HG03039 (cell line): ENCODE results near the gene GSTK1.
A peak's percentile ranks its signal among the peaks of the same experiment; 100 is the strongest.
"Not testable (repeated sequence)": the region's sequence is repeated elsewhere in the genome, so short reads cannot be mapped to it uniquely, and the experiment has no call there.

Experiments used
- ATAC-seq: cut with Tn5 transposase; IDR thresholded peaks from one replicate; pipeline ENCODE4 v1.9.1; 2021; ENCODE audit warnings: mild to moderate bottlenecking, moderate library complexity; ENCODE audit not compliant: unreplicated experiment

The GSTK1 gene

DNA sequence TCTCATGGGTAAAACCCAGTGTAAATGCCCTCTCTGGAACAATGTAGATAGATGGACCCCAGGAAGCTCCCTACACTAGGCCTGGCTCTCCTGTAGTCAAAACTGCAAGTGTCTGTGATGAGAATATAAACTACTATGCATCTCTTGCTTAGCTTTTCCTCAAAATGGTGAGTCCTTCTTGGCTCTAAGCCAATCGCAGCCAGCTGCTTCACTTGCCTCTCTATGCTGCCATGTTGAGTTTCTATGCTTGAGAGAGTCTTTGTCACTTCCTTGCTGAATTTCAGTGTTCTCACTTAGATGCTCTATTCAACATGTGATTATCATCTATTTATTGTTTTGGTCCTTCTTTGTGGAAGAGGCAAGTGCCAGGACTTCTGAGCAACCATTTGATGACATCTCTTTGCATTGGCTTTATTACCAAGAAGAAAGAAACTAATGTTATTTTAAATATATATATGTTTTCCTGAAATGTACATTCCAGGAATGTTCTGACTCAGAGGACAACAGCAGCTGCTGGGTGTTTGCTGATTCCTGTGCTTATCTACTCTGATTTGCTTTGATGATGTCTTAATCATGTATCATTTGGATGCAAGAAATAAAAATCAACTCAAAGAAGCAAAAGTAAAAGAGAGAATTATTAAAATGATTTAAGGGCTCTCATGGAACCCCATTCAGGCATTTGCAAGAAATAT is 24.8 kb upstream of the GSTK1 start:
- ATAC-seq = no peak

DNA sequence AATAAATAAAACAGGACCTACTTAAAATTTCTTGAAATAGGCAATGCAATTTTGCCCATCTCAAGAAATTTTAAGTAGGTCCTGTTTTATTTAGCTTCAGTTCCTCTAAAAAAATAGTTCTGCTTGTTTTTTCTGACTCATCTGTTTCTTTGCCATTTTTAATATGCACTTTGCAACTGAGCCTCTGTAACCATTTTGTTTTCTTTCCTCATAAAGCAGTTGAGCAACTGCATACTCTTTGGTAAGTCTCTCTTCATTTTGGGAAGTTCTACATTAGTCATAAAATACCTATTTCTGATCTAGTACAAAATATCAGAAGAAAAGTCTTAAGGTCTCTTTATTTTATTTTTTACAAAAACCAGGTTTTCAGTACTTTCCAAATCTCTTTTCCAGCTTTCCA is 23.4 kb upstream of the GSTK1 start:
- ATAC-seq = no peak

DNA sequence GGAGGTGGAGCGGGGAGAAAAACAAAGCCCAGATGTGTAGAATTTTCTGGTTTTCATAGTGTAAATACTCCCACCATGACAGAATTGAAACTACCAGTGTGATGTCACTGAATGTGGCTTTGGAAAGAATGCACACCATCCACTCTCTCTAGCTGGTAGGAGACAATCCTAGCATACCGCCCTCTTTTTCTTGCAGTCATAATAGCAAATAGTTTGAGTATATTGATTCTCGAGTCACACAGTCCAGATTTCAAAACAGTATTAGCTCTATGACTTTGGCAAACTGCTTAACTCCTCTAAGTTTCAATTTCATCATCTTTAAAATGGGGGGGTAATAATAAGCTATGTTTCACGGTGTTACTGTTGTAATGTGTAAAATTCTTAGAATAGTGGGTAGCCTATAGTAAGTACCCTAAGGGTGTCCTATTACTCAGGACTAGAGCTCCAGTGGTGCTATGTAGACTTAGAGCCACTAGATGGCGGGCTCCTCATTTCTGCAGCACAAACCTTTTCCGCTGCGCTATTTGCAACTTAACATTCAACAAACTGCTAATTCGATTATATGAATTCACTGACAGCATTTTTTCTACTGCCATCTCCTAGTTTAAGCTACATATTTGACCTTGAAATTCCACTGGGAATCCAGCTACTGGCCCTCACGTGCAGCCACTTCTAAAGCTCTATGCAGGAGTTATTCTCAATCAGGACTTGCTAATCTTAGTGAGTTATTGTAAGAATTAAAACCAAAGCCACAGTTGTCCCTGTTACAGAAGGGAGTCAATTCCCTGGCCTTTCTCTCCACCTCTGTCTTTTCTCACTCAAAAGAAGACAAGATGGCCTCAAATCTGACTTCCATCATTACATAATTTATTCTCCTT is 22.7 kb upstream of the GSTK1 start:
- peak; percentile 92 for ATAC-seq

DNA sequence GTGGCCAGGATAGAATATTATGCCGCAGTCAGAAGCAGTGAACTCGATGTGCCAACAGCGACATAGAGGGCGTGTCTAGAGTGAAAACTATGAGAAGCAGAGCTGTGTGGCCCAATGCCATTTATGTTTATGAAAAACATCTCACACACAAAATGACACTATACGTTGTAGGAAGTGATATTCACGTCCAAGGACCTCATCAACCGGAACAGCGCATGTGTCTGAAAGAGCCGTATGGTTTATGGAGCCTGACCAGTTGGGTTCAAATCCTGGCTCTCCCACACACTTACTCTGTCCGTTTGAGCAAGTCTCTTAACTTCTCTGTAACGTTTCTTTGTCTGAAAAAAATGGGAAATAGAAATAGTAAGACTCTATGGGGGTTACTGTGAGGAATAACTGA is 20.9 kb upstream of the GSTK1 start:
- no peak for ATAC-seq

DNA sequence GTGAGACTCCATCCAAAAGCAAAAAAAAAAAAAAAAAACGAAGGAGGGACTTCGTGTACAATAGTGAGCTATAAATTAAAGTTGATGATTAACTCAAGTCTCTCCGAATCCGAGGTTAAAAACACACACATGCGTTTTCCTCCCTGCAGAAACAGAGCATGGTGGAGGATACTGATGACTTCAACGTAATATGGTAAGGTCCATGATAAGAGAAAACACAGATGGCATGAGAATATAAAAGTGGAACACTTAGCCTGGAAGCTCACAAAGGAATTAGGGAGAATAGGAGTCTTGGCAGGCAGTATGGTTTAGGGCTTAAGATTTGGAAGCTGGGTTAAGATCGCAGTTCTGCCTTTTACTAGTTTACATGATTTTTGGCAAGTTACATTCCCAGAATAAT is 20.1 kb upstream of the GSTK1 start:
- no peak for ATAC-seq

DNA sequence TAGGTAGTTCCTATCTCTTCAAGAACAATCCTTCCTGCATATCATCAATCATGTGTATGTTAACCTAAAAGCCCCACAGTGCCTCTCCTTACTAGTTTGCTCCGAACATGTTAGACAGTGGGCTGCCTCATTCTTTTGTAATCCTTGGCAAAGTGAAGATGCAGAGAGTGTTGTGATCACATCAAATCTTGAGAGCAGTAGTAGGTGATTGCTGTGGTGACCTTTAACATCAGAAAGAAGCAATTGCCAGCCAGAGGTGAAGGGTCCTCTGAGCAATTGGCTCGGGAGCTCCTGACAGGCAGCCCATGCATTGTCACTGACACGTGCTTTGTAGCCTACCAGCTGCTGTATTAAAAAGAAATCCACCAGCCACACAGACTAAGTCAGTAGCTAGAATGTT is 19.6 kb upstream of the GSTK1 start:
- no peak for ATAC-seq

DNA sequence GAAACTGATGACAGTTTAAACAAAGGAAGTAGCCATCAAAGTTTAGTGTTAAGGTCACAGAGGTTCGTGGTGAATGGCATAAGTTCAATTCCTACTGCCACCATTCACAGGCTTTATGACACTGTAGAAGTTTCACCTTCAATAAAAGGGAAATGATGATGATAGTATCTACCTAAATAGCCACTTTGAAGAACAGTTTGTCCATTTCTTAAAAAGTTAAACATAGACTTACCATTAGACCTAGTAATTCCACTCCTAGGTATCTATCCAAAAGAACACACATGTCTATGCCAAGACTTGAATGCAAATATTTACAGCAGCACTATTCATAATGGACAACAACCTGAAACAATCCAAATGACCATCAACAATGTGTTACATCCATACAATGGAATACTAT is 18.9 kb upstream of the GSTK1 start:
- no peak for ATAC-seq

DNA sequence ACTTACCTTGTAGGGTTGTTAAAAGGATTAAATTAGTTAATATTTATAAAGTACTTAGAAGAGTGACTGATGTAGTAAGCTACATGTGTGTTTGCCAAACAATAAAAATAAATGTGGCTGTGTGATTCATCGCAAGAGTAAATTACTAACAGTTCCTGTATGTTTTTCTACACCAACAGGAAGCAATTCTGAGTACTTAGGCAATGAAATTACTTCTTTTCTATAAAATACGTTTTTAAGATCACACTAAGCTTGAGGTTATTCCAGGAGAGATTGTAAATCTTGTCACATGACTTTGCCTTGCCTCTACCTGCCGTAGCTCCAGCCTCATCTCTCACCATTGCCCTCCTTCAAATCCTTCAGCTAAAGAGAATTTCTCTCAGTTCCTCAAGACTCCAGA is 18.1 kb upstream of the GSTK1 start:
- no peak for ATAC-seq

DNA sequence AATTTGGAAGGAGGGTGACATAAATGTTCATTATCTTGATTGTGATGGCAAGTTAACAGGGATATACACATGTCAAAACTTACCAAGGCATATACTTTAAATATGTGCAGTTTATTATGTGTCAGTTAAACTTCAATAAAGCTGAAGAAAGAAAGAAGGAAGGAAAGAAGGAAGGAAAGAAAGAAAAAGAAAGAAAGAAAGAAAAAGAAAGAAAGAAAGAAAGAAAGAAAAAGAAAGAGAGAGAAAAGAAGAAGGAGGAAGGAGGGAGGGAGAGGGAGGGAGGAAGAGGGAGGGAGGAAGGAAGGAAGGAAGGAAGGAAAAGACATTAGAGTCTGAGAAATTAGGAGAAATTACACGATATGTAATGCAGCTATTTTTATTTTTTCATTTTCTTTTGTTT is 15.9 kb upstream of the GSTK1 start:
- ATAC-seq = no peak

DNA sequence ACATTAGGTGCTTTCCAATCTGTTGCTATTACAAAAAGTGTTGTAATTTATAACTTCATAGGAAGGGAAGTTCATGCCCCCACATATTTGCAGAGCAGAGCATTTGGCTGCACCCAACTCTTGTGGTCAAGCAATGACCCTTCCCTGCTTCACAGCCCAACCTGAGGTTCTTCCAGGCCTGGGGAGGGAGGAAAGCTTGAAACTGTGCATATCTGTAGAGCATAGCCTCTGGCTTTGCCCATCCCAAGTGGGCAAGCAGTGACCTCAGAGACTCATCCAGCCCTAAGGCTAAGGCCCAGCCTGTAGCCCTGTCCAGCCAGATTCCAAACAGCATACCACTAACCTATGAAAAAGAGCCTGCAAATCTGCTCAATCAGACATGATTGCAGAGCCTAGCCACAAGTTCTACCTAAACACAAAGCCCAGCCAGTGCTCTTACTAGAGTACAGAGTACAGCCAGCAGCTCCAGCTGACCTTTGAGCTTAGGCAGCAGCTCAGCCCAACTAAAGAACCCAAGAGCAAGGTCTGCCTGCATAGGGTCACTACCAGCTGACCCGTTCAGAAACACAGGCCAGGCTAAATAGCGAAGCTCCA is 14.4 kb upstream of the GSTK1 start:
- ATAC-seq = no peak

DNA sequence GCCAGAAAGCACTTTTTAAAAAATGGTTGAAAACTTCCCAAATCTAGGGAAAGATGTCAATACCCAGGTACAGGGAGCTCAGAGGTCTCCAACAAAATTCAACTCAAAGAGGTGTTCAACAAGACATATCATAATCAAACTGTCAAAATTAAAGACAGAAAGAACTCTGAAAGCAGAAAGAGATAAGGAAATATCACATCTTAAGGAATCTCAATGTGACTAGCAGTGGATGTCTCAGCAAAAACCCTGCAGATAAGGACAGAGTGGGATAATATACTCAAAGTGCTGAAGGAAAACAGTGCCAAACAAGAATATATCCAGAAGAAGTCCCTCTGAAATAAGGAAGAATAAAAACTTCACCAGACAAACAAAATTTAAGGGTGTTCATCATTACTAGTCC is 13.0 kb upstream of the GSTK1 start:
- ATAC-seq = no peak

DNA sequence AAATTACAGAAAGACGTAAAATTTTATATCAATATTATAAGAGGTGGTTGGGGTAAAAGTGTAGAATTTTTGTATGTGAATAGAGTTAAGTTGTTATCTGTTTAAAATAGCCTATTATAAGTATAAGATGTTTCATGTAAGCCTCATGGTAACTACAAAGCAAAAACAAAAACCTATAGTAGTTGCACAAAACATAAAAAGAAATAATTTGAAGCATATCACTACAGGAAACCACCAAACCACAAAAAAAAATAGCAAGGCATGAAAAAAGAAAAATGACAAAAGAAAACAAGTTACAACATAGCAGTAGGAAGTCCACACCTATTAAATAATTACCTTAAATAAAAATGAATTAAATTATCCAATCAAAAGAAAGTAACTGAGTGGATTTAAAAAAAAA is 12.4 kb upstream of the GSTK1 start:
- no peak for ATAC-seq

DNA sequence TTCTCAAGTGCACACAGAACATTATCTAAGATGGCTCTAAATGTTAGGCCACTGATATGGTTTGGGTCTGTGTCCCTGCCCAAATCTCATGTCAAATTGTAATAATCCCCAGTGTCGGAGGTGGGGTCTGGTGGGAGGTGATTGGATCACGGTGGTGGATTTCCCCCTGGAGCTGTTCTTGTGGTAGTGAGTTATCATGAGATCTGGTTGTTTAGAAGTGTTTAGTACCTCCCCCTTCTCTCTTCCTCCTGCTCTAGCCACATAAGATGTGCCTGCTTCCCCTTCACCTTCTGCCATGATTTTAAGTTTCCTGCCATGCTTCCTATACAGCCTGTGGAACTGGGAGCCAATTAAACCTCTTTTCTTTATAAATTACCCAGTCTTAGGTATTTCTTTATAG is 11.2 kb upstream of the GSTK1 start:
- no peak for ATAC-seq

DNA sequence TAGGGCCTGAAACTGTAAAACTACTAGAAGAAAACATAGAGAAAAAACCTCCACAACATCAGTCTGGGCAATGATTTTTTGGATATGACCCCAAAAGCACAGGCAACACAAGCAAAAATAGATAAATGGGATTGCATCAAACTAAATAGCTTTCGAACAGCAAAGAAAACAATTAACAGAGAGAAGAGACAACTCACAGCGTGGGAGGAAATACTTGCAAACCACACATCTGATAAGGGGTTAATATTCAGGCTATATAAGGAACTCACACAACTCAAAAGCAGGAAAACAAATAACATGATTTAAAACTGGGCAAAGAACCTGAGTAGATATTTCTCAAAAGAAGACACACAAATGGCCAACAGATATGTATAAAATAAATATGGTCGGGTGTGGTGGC is 7.7 kb upstream of the GSTK1 start:
- ATAC-seq = no peak

DNA sequence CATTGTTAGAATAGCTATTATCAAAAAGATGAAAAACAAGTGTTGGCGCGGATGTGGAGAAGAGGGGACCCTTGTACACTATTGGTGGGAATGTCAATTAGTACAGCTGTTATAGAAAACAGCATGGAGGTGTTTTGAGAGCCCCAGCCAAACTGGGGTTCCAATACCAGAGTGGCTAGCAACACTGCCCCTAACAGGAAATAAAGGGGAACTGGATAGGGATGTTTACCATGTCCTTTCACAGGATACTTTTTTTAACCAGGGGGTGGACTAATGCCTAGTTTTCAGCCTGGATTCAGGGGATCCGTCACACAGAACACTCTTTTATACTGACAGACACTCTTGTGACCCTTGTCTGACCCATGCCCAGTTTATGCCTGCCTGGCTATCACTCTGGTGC is 6.9 kb upstream of the GSTK1 start:
- ATAC-seq = no peak

DNA sequence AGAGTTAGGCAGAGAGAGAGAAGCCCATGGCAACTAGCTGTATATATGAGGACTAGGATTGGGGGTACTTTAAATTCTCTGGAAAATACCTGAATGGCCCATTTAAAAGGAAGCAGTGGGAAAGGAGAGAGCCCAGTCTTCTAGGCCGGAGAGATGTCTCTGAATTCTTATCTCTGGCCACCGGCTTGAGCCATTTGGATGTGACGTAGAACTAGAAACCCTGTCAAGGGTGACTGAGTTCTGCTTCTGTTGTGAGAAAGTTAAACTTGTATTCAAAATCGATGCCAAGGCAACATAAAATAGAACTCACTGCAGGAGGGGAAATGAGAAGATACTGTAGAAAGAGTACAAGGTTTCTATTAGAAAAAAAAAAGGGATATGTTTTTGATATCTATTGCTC is 6.3 kb upstream of the GSTK1 start:
- peak; percentile 69 for ATAC-seq

DNA sequence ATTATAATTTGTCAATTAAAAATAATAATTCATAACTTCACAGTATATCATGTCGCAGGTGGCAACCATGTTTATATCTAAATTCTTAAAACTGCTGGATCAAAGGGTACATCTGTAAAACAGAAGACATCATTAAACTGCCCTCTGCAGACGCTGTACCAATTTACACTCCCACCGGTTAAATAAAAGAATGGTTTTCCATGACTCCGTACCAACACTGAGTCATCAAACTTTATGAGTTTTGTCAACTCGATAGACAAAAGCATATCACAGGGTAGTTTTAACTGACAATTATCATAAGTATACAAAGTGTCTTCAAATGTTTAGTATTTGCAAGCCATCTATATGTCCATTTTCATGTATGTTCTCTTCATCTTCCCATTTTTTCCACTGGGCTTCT is 5.7 kb upstream of the GSTK1 start:
- ATAC-seq = no peak

DNA sequence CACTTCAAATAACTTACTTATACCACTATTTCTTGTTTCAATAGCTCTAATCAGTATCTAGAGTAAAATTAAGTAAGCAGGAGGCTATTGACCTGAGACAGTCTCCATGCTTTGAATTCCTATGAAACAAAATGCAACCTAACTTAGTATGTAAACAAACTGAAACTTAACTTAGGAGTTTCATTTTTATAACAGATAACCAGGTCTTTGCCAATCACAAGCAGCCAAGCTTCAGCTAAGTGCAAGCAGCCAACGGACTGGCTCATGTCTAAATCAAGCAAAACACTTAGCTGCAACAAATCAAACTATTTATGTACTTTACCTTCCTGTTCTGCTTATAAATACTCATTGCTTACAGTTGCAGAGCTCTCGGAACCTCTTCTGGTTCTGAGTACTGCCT is 4.4 kb upstream of the GSTK1 start:
- no peak for ATAC-seq

DNA sequence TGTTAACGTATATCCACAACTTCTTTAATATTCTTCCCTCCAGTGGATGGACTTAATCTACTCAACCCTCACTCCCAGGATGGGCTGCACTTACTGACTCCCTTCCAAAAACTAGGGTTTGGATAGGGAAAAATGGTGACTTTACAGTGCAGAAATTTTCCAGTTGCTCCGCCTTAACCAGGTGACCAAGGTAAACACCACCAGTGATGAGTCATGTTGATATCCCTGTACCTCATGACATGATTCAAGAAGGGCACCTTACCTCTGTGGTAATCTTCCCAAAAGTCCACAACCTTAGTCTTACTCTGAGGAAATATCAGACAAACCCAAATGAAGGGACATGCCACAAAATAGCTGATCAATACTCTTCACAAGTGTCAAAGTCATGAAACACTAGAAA is 3.5 kb upstream of the GSTK1 start:
- ATAC-seq = no peak

DNA sequence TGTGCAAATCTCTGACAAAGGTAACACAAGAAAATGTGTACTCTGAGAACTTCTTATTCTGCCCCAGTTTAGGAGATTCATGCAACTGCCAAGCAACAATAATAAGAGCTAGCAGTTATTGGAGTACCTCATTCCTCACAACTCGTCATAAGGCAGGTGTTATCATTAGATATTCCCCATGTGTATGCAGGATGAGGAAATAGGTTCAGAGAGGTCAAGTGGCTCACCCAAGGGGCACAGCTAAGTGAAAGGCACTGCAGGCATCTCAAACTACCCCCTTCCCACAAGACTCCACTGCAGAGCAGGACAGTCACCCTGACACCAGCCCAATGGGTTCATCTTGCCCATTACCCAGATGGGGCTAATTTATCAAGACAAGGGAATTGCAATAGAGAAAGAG is 1.3 kb upstream of the GSTK1 start:
- no peak for ATAC-seq

DNA sequence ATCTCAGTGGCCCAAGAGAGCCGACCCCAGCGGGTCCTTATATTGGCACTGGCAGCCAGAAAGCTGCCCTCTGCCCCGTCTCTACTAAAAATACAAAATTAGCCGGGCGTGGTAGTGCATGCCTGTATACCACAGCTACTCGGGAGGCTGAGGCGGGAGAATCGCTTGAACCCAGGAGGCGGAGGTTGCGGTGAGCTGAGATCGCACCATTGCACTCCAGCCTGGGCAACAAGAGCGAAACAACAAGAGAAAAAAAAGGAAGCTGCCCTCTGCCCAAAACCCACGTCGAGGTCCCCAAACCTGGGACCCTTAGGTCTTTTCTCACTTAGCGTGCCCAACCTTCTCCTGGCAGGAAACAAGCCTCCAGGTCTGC is 941 bp downstream of the GSTK1 start:
- not testable (repeated sequence) for ATAC-seq

DNA sequence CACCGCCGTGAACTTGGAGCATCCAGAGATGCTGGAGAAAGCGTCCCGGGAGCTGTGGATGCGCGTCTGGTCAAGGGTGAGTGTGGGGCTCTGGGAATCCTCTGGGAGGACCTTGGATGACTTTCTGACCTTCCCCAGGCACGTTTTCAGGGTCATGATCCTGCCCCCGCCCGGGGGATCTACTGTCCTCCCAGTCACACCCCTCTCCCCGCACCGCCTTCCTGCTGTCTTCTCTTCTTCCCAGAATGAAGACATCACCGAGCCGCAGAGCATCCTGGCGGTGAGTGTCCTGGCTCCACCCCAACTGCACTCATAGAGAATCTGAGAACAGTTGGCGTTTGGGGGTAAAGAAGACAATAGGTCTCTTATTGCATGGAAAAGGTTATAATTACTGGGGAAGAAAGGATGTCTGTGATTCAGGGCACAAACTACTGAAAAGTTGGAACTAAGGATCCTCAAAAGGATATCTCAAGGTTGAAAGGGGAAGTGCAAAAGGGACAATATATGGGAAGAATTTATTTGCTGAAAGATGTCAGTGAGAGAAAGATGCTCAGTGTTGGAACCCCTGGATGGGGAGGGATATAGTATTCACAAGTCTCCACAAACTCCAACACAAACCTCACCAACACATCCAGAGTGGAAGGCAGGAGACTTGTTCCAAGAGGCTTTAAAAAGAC is 1.9 kb downstream of the GSTK1 start:
- no peak for ATAC-seq
